NCI-H2081 (cell line): ENCODE data around the gene STK32C.

Source experiments
- DNase-seq, 2 experiments: peaks; one replicate each; lab custom pipeline; 2025; lab: John Stamatoyannopoulos, UW

STK32C gene

DNA sequence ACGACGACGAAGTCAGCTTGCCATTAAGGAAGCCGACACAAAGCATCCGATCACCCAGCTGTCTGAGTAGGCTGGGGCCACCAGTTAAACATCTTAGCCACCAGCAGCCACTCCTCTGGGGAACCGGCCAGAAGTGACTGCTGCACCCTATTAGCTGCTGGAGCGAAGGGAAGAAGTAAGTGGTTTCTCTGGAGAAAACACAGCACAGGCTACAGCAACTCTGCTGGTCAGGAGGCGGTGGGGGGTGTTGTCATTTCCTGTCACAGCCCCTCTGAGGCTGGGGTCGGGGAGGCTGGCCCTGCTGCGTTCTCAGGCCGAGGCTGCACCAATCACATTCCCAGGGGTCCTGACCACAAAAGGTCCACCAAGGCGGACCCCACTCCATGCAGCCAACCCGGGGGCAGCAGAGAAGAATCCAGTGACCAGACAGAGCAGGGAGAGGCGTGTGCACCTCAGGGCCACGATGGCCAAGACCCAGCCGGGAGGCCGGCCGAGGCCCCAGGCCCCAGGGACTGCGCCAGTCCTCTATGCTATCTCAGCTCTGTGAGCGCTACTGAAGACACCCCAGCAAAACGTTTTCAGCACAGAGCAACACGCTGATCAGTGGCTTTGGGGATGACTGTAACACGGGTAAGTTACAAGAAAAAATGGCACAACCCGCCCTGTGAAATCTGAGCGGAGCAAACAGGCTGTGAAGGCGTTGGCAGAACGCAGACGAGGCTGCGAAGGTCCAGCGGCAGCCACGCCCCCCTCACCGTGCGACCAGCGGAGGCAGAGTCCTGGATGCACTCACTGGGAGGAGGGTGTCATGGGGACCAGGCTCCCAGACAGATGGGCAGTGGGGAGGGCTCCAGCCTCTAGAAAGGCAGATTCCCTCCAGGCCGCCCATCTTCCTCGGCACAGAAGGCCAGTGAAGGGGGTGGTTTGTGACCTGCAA is 24.8 kb downstream of the STK32C start:
- no peak for DNase-seq

- no peak for DNase-seq
These were observed 25.7 kb downstream of the STK32C start for GRCh38 chr10:132281915-132282666.

DNA sequence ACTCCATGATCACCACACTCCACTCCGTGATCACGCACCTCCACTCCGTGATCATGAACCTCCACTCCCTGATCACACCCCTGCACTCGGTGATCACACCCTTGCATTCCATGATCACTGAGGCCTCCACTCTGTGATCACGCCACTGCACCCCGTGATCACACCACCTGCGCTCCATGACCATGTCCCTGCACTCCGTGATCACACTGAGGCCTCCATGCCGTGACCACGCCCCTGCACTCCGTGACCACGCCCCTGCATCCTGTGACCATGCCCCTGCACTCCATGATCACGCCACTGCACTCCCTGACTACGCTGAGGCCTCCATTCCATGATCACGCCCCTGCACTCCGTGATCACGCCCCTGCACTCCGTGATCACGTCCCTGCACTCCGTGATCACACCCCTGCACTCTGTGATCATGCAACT is 27.1 kb downstream of the STK32C start:
- no peak for DNase-seq

- no peak for DNase-seq
These were observed 27.7 kb downstream of the STK32C start for GRCh38 chr10:132279873-132280645.

GRCh38 chr10:132277311-132277741 is 30.4 kb downstream of the STK32C start:
- DNase-seq = no peak

GRCh38 chr10:132276706-132277105 is 31.0 kb downstream of the STK32C start:
- no peak for DNase-seq

DNA sequence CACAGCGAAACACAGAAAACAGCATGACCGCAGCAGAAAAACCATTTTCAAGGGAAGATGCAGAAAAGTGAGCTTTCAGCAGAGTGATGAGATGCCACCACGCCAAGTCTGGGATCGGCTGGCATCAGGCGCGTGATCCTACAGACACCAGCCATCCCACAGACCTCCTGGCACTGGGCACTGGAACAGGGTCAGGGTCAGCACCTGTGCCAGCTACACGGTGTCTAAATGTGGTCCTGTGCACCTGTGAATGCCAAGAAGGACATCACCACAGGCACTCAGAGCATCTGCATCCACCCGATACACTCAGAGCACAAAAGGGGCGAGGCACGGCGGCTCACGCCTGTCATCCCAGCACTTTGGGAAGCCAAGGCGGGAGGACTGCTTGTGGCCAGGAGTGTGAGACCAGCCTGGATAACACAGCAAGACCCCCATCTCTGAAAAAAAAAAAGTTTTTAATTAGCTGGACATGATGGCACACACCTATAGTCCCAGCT is 31.5 kb downstream of the STK32C start:
- no peak for DNase-seq

DNA sequence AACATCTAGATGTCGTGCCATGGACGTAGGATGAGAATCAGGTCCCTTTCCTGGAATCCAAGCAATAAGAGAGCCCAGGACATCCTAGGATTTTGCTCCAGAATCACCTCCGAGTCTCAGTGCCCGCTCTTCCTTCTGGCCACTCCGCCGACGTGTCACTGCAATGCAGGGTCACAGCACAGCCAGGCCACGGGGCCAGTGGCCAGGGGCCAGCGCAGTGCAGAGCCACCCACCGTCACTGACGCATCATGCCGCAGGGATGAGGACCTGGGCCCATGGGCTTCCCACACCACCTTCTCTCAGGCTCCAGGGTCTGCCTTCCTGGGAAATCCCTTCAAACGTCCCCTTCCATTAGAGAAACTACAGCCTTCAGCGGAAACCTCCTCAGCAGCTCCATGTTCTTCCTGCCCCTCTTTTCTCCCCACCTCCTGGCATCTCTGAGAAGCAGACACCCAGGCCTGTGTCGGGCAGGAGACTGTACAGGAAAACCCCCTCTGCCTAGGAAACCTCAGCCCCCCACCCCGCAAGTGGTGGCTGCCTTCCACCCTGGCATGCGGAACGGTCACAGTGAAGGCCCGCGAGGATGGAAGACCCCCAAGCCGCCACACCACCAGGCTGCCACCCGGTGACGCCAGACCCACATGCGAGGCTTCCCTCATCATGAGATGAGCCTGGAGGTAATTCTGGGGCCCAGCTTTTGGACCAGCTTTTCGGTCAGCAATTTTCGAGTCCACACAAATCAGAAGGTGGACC is 32.1 kb downstream of the STK32C start:
- no peak for DNase-seq

DNA sequence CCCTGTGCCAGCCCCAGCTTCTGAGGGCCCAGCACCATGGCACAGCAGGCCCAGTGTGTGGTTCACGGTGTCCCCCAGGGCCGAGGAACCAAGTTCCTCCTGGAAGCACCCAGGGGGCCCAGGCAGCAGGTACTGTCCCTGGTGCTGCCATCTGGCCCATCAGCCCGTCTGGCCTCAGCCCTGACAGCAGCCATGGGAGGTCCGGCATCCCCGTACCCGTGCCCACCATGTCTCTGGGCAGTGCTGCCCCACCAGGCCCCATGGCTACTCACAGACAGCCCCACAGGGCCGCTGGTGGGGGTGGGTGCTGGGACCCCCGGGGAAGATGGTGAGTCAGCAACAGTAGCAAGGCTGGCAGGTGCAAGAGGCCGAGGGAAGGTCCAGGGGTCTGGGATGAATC is 32.8 kb downstream of the STK32C start:
- DNase-seq = no peak

DNA sequence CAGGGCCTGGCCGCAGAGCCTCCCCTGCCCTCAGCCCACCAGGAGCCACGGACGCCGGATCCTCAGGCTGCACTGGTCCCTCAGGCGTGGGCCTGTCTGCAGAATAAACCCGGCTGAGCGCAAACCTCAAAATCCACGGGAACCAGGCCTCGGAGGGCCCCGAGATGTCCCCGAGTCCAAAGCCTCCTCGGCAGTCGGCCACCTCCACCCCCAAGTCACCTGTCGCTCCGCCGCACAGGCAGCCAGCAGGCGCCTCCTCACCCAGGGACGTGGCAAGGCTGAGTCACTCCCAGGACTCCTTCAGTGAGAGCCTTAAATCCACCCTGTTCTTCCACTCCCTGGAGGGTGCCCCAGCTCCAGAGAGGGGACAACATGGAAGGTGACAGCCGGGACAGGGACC is 33.2 kb downstream of the STK32C start:
- DNase-seq = no peak

- no peak for DNase-seq
These were observed 33.8 kb downstream of the STK32C start for GRCh38 chr10:132273966-132274365.

GRCh38 chr10:132273304-132273944 is 34.3 kb downstream of the STK32C start:
- DNase-seq = no peak

DNA sequence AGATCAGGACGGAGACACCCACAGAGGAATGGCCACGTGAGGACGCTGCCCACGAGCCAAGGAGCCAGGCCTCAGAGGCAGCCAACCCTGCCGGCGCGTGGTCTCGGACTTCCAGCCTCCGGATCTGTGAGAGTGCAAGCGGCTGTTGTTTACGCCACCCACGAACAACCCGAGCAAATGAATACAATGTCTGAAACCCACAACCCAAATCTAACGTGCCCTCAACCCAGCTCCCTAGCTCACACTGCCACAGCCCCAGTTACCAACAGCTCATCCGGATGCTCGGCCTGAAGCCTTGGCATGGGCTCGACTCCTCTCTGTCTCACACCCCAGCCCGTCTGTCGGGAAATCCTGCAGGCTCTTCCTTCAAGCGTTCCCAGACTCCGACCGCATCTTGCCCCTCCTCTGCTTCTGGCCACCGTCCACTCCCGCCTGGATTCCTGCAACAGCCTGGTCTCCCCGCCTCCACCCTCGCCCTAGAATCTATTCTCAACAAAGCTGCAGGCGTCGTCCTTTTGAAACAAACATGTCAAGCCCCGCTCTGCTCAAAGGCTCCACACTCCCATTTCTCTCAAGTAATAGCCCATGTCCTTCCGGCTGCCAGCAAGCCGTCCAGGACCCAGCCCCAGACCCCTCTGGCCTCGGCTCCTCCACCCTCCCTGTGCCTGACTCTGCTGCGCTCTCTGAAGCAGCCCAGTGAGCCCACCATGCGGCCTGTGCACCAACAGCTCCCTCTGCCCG is 35.3 kb downstream of the STK32C start:
- DNase-seq = no peak

- DNase-seq = no peak
These were observed 36.1 kb downstream of the STK32C start for GRCh38 chr10:132271458-132272230.

DNA sequence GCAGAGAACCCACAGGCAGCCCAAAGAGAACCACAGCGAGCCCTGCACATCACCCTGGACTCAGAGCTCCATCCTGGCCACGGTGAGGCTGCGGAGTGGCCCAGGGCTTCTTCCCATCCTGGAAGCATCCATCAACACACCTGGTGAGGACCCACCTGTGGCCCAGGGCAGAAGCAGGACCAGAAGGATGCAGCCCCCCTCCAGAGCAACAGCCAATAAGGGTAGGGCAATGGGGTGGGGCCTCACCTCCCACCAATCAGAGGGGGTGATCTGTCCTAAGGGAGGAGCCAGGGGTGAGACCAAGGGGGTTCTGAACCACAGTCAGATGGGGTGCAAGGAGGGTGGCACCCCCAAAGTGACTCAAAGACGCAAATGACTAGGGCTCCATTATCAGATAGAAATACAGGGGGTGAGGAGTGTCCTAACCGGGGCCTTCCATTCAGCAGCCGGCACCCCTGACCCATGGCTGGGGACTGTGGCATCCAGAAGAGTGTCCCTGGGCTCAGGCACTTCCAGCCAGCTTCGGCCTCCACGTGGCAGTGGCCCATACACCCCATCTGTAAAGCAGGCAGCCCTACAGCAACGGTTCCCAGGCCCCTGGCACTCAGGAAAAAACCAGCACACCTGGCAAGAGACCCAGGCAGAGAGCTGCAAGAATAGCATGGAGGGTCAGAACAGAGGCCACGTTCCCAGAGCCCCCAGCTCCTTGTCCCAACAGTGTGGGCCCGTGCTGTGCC is 36.9 kb downstream of the STK32C start:
- no peak for DNase-seq

DNA sequence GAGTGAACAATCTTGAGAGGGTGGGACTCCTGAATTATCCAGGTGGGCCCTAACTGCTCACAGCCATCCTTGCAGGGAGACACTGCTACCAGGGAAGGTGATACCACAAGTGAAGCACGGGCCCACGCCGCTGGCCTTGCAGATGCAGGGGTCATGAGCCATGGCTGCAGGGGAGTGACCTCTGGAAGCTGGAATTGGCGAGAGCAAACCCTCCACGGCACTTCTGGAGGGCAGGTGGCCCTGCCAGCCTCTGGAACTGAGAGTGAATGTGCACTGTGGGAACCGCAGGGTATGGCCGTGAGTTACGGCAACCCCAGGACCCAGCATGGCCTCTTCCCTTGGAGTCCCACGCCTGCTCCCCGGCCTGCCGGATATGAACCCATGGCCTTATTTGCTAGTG is 37.5 kb downstream of the STK32C start:
- DNase-seq = no peak

DNA sequence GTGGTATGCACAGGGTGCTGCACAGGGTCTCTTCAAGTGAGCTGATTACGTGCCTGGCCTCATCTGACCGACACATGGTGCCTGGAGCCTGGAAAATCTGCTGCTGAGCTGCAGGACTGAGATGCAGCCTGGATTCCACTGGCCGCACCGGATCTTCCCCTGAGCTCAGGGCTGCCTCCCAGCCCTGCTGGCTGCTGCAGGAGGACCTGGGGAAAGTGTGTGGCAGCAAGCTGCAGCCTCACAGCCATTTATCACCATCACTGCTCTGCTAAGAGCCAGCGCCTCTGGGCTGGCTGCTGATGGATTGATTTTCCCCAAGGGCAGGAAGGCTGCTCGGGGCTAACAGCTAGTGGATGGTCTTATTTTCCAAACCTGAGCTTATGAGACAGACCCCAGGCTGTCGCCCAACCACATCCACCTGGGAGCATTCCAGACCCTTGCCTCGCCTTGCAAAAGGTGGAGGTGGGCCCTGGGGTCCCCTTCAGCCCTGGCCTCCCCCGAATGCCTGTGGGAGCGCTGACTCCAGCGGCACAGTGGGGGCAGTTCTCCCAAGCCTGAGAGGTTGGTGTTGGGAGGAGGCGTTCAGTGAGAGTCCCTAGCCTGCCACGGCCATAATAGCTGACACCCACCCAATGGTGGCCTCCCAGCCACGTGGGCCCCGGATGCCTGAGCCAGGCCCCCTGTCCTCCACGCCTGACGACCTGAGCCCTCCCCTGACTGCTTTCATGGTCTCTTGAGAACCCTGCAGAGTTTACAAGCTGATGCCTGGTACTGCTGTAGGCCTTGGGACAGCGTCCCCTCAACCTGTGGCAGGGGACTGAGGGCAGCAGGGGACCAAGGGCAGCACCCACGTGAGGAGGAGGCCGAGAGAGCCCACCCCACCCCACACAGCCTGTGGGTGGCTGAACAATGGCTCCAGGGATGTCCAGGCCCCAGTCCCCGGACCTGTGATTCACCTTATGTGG is 38.2 kb downstream of the STK32C start:
- no peak for DNase-seq
